ENCODE measurements around the gene MLLT3. TPM values are rescaled to one million over a fixed set of nuclear protein-coding genes. Genes with fewer than 3 reads are reported as not detected.

Gene MLLT3
- total and polyA plus RNA-seq, 2 of the 13 experiments (the other 11 are each of a cell fraction or from before 2014, with no cell fraction given) = 12.3 to 12.6 TPM

DNA sequence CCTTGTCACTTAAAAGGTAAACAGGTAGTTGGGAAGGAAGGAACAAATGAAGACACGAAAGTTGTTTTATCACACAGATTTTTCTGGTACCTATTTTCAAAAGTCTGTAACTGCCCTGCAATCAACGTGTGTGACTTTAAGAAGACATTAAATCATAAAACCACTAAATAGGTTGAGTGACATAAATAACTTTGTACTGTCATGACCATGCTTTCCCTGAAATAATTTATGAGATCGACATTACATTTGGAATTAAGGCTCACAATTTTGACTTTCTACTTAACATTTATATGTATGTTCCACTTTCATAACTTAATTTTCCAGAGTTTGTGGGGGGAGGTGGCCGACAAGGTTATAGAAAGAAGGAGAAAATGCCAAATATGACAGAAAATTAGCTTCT is 181.1 kb downstream of the MLLT3 start:
- H3K4me2 ChIP-seq (ENCODE audit: low read depth, low read length) = no peak overlapping the region
- ChIA-PET CTCF (ENCODE audit: low intra/inter-chr PET ratio, low total read pairs) (no interaction called here), POLR2A (no interaction called here)
- no peaks in the 10 kb centered on the region for H4K20me1 ChIP-seq (ENCODE audit: insufficient read depth, low read length)
- H3K79me2 ChIP-seq (ENCODE audit: insufficient read depth, low read length) = no peaks in the 10 kb centered on the region
- intact Hi-C loops (cut with micrococcal nuclease; ENCODE audit: unreplicated experiment) (no loop called here), in situ Hi-C loops (cut with HindIII; ENCODE audit: extremely low pct_ligation_motif_present, low pct_unique_long_range_greater_than_20kb) (no loop called here)
- no peaks in the 10 kb centered on the region for H3K27me3 ChIP-seq (ENCODE audit: control insufficient read depth in 1 of 2, insufficient read depth in 2 of 2, low read length in 2 of 2)
- ATAC-seq = no peak
- no peak overlapping the region for H3K9ac ChIP-seq (ENCODE audit: insufficient read depth, low read depth, low read length)
- 45% methylated on average over 4 of the region's 4 CpGs for WGBS (ENCODE audit: low lambda C conversion rate)
- H3K9me3 ChIP-seq (ENCODE audit: low read length) = no peaks in the 10 kb centered on the region
- no peaks in the 10 kb centered on the region for H3K36me3 ChIP-seq (replicated peaks in 1 of 2; ENCODE audit: control insufficient read depth in 1 of 2, insufficient read depth in 2 of 2, low read length in 2 of 2)
- no peaks in the 10 kb centered on the region for H3K4me1 ChIP-seq (ENCODE audit: insufficient read depth, low read length)
- no peak for FAIRE-seq
- H3K27ac ChIP-seq (ENCODE audit: extremely low read length, insufficient read depth, low read length) = no peak overlapping the region
- no peak for DNase-seq (ENCODE audit: low spot score)
- H2AFZ ChIP-seq (ENCODE audit: low read length) = no peak overlapping the region
- BruUV-seq (replicated peaks) = no TSS peak
- H3K4me3 ChIP-seq (replicated peaks in 1 of 3; ENCODE audit: insufficient read depth in 1 of 3, low read depth in 2 of 3, low read length in 3 of 3) = no peak overlapping the region
- TF ChIP-seq MED1 (CRISPR knock-in tag; IDR thresholded peaks at IDR 0.05) = no peak
- no peak for TF ChIP-seq KAT2B (IDR thresholded peaks at IDR 0.05; ENCODE audit: borderline replicate concordance, low read depth, low read length)
- TF ChIP-seq, protein P1, sequence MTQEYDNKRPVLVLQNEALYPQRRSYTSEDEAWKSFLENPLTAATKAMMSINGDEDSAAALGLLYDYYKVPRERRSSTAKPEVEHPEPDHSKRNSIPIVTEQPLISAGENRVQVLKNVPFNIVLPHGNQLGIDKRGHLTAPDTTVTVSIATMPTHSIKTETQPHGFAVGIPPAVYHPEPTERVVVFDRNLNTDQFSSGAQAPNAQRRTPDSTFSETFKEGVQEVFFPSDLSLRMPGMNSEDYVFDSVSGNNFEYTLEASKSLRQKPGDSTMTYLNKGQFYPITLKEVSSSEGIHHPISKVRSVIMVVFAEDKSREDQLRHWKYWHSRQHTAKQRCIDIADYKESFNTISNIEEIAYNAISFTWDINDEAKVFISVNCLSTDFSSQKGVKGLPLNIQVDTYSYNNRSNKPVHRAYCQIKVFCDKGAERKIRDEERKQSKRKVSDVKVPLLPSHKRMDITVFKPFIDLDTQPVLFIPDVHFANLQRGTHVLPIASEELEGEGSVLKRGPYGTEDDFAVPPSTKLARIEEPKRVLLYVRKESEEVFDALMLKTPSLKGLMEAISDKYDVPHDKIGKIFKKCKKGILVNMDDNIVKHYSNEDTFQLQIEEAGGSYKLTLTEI (CRISPR knock-in tag; conservative IDR thresholded peaks at IDR 0.05) = no peak
- TF ChIP-seq MXI1 (IDR thresholded peaks at IDR 0.05; ENCODE audit: borderline replicate concordance, low read depth, low read length) = no peak
- TF ChIP-seq, protein P2, sequence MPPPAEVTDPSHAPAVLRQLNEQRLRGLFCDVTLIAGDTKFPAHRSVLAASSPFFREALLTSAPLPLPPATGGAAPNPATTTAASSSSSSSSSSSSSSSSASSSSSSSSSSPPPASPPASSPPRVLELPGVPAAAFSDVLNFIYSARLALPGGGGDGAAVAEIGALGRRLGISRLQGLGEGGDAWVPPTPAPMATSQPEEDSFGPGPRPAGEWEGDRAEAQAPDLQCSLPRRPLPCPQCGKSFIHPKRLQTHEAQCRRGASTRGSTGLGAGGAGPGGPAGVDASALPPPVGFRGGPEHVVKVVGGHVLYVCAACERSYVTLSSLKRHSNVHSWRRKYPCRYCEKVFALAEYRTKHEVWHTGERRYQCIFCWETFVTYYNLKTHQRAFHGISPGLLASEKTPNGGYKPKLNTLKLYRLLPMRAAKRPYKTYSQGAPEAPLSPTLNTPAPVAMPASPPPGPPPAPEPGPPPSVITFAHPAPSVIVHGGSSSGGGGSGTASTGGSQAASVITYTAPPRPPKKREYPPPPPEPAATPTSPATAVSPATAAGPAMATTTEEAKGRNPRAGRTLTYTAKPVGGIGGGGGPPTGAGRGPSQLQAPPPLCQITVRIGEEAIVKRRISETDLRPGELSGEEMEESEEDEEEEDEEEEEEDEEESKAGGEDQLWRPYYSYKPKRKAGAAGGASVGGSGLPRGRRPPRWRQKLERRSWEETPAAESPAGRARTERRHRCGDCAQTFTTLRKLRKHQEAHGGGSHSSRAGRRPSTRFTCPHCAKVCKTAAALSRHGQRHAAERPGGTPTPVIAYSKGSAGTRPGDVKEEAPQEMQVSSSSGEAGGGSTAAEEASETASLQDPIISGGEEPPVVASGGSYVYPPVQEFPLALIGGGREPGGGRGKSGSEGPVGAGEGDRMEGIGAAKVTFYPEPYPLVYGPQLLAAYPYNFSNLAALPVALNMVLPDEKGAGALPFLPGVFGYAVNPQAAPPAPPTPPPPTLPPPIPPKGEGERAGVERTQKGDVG (CRISPR knock-in tag; IDR thresholded peaks at IDR 0.05; ENCODE audit: borderline replicate concordance) = no peak
- TF ChIP-seq ZKSCAN8 (CRISPR knock-in tag; IDR thresholded peaks at IDR 0.05; ENCODE audit: borderline replicate concordance) = no peak
- TF ChIP-seq ZNF747 (CRISPR knock-in tag; IDR thresholded peaks at IDR 0.05; ENCODE audit: borderline replicate concordance) = no peak
- TF ChIP-seq, protein P3, sequence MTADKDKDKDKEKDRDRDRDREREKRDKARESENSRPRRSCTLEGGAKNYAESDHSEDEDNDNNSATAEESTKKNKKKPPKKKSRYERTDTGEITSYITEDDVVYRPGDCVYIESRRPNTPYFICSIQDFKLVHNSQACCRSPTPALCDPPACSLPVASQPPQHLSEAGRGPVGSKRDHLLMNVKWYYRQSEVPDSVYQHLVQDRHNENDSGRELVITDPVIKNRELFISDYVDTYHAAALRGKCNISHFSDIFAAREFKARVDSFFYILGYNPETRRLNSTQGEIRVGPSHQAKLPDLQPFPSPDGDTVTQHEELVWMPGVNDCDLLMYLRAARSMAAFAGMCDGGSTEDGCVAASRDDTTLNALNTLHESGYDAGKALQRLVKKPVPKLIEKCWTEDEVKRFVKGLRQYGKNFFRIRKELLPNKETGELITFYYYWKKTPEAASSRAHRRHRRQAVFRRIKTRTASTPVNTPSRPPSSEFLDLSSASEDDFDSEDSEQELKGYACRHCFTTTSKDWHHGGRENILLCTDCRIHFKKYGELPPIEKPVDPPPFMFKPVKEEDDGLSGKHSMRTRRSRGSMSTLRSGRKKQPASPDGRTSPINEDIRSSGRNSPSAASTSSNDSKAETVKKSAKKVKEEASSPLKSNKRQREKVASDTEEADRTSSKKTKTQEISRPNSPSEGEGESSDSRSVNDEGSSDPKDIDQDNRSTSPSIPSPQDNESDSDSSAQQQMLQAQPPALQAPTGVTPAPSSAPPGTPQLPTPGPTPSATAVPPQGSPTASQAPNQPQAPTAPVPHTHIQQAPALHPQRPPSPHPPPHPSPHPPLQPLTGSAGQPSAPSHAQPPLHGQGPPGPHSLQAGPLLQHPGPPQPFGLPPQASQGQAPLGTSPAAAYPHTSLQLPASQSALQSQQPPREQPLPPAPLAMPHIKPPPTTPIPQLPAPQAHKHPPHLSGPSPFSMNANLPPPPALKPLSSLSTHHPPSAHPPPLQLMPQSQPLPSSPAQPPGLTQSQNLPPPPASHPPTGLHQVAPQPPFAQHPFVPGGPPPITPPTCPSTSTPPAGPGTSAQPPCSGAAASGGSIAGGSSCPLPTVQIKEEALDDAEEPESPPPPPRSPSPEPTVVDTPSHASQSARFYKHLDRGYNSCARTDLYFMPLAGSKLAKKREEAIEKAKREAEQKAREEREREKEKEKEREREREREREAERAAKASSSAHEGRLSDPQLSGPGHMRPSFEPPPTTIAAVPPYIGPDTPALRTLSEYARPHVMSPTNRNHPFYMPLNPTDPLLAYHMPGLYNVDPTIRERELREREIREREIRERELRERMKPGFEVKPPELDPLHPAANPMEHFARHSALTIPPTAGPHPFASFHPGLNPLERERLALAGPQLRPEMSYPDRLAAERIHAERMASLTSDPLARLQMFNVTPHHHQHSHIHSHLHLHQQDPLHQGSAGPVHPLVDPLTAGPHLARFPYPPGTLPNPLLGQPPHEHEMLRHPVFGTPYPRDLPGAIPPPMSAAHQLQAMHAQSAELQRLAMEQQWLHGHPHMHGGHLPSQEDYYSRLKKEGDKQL (CRISPR knock-in tag; IDR thresholded peaks at IDR 0.05; ENCODE audit: low read depth) = no peak
- no peak for TF ChIP-seq CHD4 (IDR thresholded peaks at IDR 0.05; ENCODE audit: borderline replicate concordance, low read length)
- TF ChIP-seq, protein P4, sequence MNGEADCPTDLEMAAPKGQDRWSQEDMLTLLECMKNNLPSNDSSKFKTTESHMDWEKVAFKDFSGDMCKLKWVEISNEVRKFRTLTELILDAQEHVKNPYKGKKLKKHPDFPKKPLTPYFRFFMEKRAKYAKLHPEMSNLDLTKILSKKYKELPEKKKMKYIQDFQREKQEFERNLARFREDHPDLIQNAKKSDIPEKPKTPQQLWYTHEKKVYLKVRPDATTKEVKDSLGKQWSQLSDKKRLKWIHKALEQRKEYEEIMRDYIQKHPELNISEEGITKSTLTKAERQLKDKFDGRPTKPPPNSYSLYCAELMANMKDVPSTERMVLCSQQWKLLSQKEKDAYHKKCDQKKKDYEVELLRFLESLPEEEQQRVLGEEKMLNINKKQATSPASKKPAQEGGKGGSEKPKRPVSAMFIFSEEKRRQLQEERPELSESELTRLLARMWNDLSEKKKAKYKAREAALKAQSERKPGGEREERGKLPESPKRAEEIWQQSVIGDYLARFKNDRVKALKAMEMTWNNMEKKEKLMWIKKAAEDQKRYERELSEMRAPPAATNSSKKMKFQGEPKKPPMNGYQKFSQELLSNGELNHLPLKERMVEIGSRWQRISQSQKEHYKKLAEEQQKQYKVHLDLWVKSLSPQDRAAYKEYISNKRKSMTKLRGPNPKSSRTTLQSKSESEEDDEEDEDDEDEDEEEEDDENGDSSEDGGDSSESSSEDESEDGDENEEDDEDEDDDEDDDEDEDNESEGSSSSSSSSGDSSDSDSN (CRISPR knock-in tag; IDR thresholded peaks at IDR 0.05) = no peak

Data from HepG2 (cell line).